GM21619 (cell line): ENCODE data around the gene STT3B.

ENCODE experiments used
- ATAC-seq: cut with Tn5 transposase; IDR thresholded peaks from one replicate; pipeline ENCODE4 v1.9.1; 2021; ENCODE audit not compliant: unreplicated experiment

STT3B gene

GRCh38 chr3:31636694-31637442, 104.1 kb downstream of the STT3B start:
- no peak for ATAC-seq

- no peak for ATAC-seq
Observed at GRCh38 chr3:31639828-31640227, 107.1 kb downstream of the STT3B start.

- ATAC-seq, result no peak
Observed at GRCh38 chr3:31645256-31645655, 112.5 kb downstream of the STT3B start.

GRCh38 chr3:31648286-31648968, 115.7 kb downstream of the STT3B start:
- ATAC-seq, result no peak

- no peak for ATAC-seq
Observed at GRCh38 chr3:31652296-31652695, 119.6 kb downstream of the STT3B start.

- ATAC-seq, result no peak
Observed at GRCh38 chr3:31653464-31653863, 120.7 kb downstream of the STT3B start.

GRCh38 chr3:31654998-31655397, 122.3 kb downstream of the STT3B start:
- no peak for ATAC-seq

- ATAC-seq, result no peak
Observed at GRCh38 chr3:31659246-31659645, 126.5 kb downstream of the STT3B start.

- no peak for ATAC-seq
Observed at GRCh38 chr3:31661286-31661685, 128.6 kb downstream of the STT3B start.

- ATAC-seq, result no peak
Observed at GRCh38 chr3:31661993-31662670, 129.4 kb downstream of the STT3B start.

- no peak for ATAC-seq
Observed at GRCh38 chr3:31664031-31664430, 131.3 kb downstream of the STT3B start.

- ATAC-seq, result no peak
Observed at GRCh38 chr3:31667582-31667981, 134.9 kb downstream of the STT3B start.

- no peak for ATAC-seq
Observed at GRCh38 chr3:31668242-31668641, 135.5 kb downstream of the STT3B start.

- no peak for ATAC-seq
Observed at GRCh38 chr3:31670136-31670535, 137.4 kb downstream of the STT3B start.

- no peak for ATAC-seq
Observed at GRCh38 chr3:31670722-31671121, 138.0 kb downstream of the STT3B start.

- no peak for ATAC-seq
Observed at GRCh38 chr3:31671451-31671850, 138.7 kb downstream of the STT3B start.

- no peak for ATAC-seq
Observed at GRCh38 chr3:31671976-31672375, 139.3 kb downstream of the STT3B start.

- ATAC-seq, result no peak
Observed at GRCh38 chr3:31673950-31674349, 141.2 kb downstream of the STT3B start.

GRCh38 chr3:31676556-31676955, 143.8 kb downstream of the STT3B start:
- no peak for ATAC-seq

- ATAC-seq, result no peak
Observed at GRCh38 chr3:31680072-31680870, 147.5 kb downstream of the STT3B start.
